OCI-LY3 (cell line): Measurements from ENCODE around the gene POLR3H.

Experiments used
- H2AFZ ChIP-seq: fragments of 200-600, 300-600 bp; shearing (Covaris generic); 2 replicates; pipeline ENCODE4 v1.6.0; 2014; ENCODE audit warnings: antibody characterized with exemption, low read depth, low read length
- H3K27ac ChIP-seq: fragments of 200-600, 300-600 bp; sonication (generic); 2 replicates; pipeline ENCODE4 v1.5.1; 2014; ENCODE audit warnings: mild to moderate bottlenecking, low read length, moderate library complexity, mixed read lengths
- H3K27me3 ChIP-seq: fragments of 200-600, 300-600 bp; sonication (generic); 2 replicates; pipeline ENCODE4 v1.6.1; 2014; ENCODE audit warnings: low read depth, low read length, mixed read lengths
- H3K36me3 ChIP-seq: fragments of 200-600, 300-600 bp; sonication (generic); replicated peaks from 2 replicates; pipeline ENCODE3; 2014; ENCODE audit warnings: low read depth, low read length, mixed read lengths
- H3K4me1 ChIP-seq: fragments of 300-600, 200-600 bp; sonication (generic); 2 replicates; pipeline ENCODE4 v1.6.1; 2014; ENCODE audit warnings: low read length, mixed read lengths
- H3K4me2 ChIP-seq: fragments of 200-600, 300-600 bp; sonication (generic); 2 replicates; pipeline ENCODE4 v1.6.1; 2014; ENCODE audit warnings: low read length, mixed read lengths
- H3K4me3 ChIP-seq: fragments of 300-600, 200-600 bp; sonication (generic); 2 replicates; pipeline ENCODE4 v1.5.1; 2014; ENCODE audit warnings: antibody characterized with exemption, mild to moderate bottlenecking, low read length, moderate library complexity
- H3K79me2 ChIP-seq: fragments of 300-600, 200-600 bp; shearing (Covaris generic); 2 replicates; pipeline ENCODE4 v1.6.1; 2014; ENCODE audit warnings: mild to moderate bottlenecking, low read length, mixed read lengths
- H3K9ac ChIP-seq: fragments of 300-600, 200-600 bp; shearing (Covaris generic); 2 replicates; pipeline ENCODE4 v1.6.0; 2014; ENCODE audit warnings: mild to moderate bottlenecking, low read length, moderate library complexity
- H3K9me3 ChIP-seq: fragments of 200-600, 300-600 bp; shearing (Covaris generic); 2 replicates; pipeline ENCODE4 v1.6.1; 2014; ENCODE audit warnings: low read length, mixed read lengths; ENCODE audit not compliant: insufficient read depth
- H4K20me1 ChIP-seq: fragments of 200-600, 300-600 bp; sonication (generic); 2 replicates; pipeline ENCODE4 v1.6.1; 2016; ENCODE audit warnings: low read length, mixed read lengths; ENCODE audit not compliant: insufficient read depth
- CTCF ChIP-seq: fragments of 200-600, 300-600 bp; sonication (generic); IDR thresholded peaks from 2 replicates; pipeline ENCODE4 v1.5.1; 2014; ENCODE audit warnings: antibody characterized with exemption, low read length, low read depth
- EZH2phosphoT487 ChIP-seq: fragments of 200-600 bp; shearing (Covaris generic); IDR thresholded peaks from 2 replicates; pipeline ENCODE4 v1.6.1; 2018; ENCODE audit warnings: antibody characterized with exemption, mixed run types, low read depth

Gene POLR3H

GRCh38 chr22:41491374-41492100 is 52.7 kb downstream of the POLR3H start:
- Histone ChIP-seq H3K36me3 (peaks cover 7% of the 10 kb centered on the region), H3K79me2 (peaks cover 74% of the 10 kb centered on the region), H3K9me3 (no peaks in the 10 kb centered on the region), H3K4me2 (no peak overlapping the region), H3K27me3 (no peaks in the 10 kb centered on the region), H3K4me1 (no peaks in the 10 kb centered on the region), H4K20me1 (peaks cover 38% of the 10 kb centered on the region; the same call in 1 of the 2 replicates), H3K27ac (no peak overlapping the region), H3K4me3 (no peak overlapping the region), H3K9ac (no peak overlapping the region), H2AFZ (no peak overlapping the region)
- TF ChIP-seq CTCF: no peak
- TF ChIP-seq EZH2phosphoT487: no peak

GRCh38 chr22:41488596-41489385 is 55.5 kb downstream of the POLR3H start:
- Histone ChIP-seq H3K9me3 (no peaks in the 10 kb centered on the region), H4K20me1 (peaks cover 37% of the 10 kb centered on the region), H3K4me3 (no peak overlapping the region), H3K4me1 (no peaks in the 10 kb centered on the region), H3K36me3 (peaks cover 2% of the 10 kb centered on the region), H3K27me3 (no peaks in the 10 kb centered on the region), H3K9ac (no peak overlapping the region), H3K79me2 (peaks cover 78% of the 10 kb centered on the region), H3K4me2 (no peak overlapping the region), H2AFZ (no peak overlapping the region), H3K27ac (no peak overlapping the region)
- no peak for TF ChIP-seq CTCF
- TF ChIP-seq EZH2phosphoT487: no peak

- no peak overlapping the region for H3K4me2 ChIP-seq
- H3K9ac ChIP-seq: no peak overlapping the region
- H3K27ac ChIP-seq: no peak overlapping the region
- no peak overlapping the region for H2AFZ ChIP-seq
- no peak overlapping the region for H3K4me3 ChIP-seq
- H3K4me1 ChIP-seq: no peaks in the 10 kb centered on the region
- peaks cover 2% of the 10 kb centered on the region for H3K36me3 ChIP-seq
- H3K79me2 ChIP-seq: peaks cover 78% of the 10 kb centered on the region
- H4K20me1 ChIP-seq: peaks cover 38% of the 10 kb centered on the region
- H3K9me3 ChIP-seq: no peaks in the 10 kb centered on the region
- no peaks in the 10 kb centered on the region for H3K27me3 ChIP-seq
- no peak for TF ChIP-seq EZH2phosphoT487
- no peak for TF ChIP-seq CTCF
Observed at GRCh38 chr22:41488076-41488475, 56.2 kb downstream of the POLR3H start.
